G401.6 (cell line): ENCODE results near the gene GSTA5.
"Not testable (repeated sequence)": the region's sequence is repeated elsewhere in the genome, so short reads cannot be mapped to it uniquely, and the experiment has no call there.

Experiments
- FAIRE-seq: peaks from 2 replicates; lab custom pipeline; 2012; peaks lifted over from hg19 to GRCh38; lab: Jason Lieb, UNC

GSTA5 gene

DNA sequence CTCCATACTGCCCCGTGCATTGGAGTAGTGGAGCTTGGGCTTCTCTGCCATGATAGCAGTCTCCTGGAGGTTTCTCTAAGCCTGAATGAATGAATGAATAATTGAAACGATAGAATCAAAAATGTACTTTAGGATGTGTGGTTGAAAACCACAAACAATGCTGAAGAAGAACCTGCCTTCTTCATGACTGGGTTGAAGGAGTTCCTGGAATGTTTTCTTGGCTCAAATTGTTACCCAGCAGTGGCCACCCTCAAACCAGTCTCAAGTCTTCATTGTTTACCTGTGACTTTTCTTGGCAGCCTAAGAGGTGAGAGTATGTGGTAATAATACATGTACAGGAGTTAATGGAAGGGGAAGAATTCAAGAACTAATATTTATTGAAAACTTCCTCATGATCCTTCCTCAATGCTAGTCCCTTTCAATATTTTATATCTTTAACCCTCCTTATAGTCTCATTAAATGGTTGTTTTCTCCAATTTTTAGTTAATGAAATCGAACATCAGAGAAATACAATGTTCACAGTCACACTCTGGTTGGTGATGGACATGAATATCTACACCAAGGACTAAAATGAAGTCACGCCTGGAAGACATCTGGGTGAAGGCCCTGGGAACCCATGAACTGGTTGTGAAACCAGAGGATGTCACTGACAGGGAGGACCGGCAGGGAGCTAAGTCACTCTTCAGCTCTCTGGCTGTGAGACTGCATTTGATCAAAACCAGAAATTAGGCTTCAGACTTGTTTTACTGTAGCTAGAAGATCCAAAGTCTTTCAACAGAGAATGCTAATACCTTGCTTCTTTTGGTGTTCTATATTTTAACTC is at the start of gene GSTA5:
TSS of gene GSTA5 (minus strand) at position 51 of the 823 bp plus-strand sequence.
- FAIRE-seq = no peak

DNA sequence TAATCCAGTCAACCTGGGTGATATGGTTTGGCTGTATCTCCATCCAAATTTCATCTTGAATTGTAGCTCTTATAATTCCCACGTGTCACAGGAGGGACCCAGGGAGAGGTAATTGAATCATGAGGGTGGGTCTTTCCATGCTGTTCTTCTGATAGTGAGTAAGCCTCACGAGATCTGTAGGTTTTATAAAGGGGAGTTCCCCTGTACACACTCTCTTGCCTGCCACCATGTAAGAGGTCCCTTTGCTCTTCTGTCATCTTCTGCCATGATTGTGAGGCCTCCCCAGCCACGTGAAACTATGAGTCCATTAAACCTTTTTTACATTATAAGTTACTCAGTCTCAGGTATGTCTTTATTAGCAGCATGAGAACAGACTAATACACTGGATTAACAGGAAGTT is 49.4 kb upstream of the GSTA5 start:
- no peak for FAIRE-seq

DNA sequence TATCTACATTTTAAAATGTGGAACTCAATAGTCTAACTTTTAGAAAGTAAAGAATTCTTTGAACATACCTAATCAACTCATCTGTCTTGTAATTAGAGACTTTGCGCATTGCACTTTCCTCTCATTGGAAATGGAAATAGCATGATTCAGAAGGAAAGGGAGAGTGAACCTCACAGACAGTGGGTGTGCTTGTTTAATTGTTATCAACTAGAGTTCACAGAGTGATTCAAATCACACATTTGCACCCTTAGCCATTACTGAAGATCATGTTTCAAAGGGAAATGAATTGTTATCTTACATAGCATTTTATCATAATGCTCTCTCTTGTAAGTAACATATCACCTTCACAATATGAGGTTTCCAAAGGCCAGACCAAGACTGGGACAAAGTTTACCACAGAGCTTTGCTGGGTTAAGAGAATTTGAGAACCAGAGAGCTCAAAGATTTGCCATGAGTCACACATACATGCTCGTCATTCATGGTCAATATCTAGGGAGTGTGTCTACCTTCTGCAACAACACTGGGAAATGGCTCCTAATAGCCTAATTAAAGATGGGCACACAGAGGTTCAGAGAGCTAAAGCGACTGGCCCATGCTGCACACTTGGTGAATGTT is 47.4 kb upstream of the GSTA5 start:
- no peak for FAIRE-seq

DNA sequence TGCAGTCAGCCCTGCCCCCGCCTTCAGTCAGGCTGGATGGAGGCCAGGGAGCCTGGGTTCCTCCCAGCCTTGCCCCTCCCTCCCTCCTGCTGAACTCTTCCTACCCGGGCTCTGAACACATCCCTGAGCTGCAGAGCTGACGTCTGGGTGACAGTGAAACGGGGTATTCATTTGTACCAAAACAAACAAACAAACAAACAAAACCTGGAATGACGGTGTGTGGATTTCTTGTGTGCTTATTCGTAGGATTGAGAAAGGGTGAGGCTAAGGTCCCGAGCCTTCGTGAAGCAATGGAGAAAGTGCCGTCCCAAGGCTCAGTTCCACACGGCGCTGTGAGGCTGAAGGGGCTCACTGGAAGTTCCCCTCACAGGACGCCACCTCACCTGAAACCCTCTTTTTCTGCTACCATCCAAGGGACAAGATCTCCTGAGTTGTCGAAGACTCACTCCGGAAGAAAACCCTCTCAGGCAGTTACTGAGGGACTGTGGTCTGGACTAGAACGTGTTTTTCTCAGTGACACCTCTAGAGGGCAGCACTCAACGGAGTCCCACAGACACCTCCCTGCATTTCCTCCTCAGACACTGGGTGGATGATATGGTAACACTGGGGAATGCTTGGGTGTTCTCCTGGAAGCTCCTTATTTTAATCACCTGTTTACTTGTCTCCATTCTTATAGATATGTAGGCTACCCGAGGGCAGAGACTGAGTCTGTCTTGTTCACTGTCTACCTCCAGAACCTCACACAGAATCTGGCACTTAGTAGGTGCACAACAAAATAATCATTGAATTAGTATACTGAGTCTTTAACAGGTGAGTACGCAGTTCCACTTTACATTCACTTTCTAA is 41.6 kb upstream of the GSTA5 start:
- FAIRE-seq = peak; percentile 46

DNA sequence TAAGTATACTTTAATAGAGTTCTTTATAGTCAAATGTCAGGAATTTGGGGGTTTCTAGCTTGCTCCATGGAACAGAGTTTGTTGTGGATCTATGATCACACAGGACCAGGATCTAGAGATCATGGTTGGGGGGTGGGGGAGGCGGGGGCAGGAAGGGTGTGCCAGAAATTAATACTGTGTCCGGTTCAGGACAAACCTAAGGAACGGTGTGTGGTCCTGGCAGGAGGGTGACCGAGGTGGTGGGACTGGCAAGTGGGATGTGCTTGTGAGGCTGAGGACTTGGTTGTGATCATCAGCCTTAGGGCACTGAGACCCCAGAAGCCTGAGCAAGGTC is 41.0 kb upstream of the GSTA5 start:
- no peak for FAIRE-seq

DNA sequence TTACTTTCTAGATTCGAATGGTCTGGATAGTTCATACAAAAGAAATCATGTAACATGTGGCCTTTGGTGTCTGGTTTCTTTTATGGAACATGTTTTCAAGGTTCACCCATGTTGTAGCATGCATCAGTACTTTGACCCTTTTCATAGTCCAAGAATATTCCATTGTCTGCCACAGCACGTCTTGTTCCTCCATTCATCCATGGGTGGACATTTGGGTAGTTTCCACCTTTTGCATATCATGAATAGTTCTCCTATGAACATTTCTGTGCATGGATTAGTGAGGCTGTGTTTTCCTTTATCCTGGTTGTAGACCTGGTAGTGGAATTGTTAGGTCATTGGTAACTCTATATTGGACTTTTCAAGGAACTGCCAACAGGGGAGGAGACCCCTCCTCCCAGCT is 37.2 kb upstream of the GSTA5 start:
- no peak for FAIRE-seq

DNA sequence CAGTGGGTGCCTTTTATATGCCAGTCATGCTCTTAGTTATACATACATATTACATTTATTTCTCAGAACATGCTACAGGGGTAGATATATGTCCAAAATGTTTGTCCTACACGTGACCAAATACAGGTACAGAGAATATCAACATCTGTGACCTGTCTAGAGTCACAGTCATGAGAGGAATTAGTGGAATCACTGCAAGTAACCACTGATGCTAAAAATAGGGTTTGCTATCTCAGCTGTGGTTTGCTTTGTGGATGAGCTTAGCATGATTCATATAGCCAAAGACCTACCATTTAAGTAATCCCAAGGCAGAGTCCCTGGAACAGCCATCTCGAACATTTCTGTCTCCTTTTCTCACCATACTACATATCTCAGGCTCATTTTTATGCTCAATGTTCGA is 36.6 kb upstream of the GSTA5 start:
- no peak for FAIRE-seq

DNA sequence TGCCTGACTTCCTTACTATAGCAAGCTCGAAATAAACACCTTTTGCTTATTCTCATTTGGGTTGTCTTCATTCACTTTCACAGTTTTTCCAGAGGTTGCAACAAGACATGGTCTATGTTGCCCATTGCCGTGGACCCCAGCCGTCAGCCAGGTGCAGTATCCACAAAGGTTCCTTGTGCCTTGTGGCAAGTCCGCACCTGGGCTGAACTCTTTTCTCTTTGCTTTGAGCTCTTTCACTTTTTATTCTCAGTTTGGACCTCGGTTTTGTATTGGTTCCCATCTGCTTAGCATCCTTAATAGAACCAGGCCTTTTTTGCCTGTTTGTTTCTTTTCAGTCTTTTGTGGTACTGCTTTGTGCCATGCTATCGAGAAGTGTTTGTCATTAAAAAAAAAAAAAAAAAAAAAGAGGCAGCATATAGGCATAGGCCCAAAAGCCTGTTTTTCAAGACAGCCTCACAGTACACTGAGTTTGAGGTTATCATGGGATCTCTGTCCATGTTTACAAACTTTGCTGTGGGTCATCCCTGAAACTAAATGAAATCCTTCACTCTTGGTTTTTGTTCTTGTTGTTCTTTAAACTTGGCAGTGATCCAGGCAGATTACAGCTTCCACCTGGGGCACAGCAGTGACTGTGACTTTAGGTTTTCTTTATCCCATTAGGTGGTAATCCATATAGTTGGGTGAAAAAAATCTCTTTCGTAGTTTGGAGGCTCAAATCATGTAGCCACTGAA is 35.6 kb upstream of the GSTA5 start:
- no peak for FAIRE-seq

DNA sequence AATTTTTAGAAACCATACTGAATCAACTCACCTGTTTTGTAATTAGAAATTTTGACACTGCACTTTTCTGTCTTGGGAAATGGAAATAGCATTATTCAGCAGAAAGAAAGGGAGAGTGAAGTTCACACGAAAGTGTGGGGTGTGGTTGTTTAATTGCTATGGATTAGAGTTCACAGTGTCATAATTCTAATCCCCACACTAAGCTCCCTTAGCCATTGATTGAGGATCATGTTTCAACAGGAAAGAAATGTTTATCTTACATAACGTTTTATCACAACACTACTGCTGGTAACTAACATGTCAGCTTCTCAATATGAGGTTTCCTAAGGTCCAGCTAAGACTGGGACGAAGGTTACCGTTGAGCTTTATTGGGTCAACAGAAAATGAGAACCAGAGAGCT is 31.4 kb upstream of the GSTA5 start:
- FAIRE-seq = no peak

DNA sequence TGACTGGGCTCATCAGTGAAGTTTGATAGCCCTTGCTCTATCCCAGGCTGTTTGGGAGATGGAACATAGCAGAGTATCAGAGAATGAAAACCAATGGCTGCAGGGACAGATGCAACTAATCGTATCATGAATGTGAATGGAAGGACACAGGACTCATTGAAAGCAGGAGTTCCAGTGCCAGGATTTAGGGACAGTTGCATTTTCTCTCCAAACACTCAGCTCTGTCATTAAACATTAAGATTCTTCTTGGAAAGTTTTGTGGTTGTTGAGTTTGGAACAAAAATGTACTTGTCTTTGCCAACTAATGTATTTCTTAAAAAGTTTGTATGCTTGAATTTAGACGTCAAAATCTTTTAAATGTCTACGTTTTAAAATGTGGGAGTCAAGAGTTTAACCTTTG is 31.0 kb upstream of the GSTA5 start:
- no peak for FAIRE-seq

DNA sequence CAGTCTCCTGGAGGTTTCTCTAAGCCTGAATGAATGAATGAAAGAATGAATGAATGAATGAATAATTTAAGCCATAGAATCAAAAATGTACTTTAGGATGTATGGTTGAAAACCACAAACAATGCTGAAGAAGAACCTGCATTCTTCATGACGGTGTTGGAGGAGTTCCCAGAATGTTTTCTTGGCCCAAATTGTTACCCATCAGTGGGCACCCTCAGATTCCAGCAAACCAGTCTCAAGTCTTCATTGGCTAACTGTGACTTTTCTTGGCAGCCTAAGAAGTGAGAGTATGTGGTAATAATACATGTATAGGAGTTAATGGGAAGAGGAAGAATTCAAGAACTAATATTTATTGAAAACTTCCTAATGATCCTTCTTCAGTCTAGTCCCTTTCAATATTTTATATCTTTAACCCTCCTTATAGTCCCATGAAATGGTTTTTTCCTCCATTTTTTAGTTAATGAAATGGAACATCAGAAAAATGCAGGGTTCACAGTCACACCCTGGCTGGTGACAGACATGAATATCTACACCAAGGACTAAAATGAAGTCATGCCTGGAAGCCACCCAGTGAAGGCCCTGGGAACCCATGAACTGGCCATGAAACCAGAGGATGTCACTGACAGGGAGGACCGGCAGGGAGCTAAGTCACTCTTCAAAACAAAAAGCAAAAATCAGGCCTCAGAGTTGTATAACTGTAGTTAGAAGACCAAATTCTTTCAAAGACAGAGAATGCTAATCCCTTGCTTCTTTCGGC is 29.9 kb upstream of the GSTA5 start:
- FAIRE-seq = not testable (repeated sequence)

DNA sequence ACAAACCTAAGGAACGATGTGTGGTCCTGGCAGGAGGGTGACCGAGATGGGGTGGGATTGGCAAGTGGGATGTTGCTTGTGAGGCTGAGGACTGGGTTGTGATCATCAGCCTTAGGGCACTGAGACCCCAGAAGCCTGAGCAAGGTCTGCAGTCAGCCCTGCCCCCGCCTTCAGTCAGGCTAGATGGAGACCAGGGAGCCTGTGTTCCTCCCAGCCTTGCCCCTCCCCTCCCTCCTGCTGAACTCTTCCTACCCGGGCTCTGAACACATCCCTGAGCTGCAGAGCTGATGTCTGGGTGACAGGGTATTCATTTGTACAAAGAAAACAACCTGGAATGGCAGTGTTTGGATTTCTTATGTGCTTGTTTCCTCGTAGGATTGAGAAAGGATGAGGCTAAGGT is 28.3 kb upstream of the GSTA5 start:
- not testable (repeated sequence) for FAIRE-seq

DNA sequence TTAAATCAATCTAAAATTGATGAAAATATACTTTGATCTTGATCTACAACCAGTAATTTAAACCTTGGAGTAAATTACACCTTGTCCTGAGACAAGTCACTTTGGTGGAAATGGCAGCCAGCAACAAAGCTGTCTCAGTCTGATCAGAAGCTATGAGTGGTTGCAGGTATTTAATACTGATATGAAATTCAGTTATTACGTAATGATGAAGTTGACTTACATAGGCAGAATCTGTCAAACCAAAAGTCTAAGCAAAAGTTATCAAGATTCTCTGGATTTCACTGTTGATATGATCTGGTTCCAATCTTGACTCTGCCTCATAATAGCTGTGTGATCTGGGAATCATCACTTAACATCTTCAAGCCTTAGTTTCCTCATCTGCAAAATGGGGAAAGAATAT is 27.6 kb upstream of the GSTA5 start:
- FAIRE-seq = no peak

DNA sequence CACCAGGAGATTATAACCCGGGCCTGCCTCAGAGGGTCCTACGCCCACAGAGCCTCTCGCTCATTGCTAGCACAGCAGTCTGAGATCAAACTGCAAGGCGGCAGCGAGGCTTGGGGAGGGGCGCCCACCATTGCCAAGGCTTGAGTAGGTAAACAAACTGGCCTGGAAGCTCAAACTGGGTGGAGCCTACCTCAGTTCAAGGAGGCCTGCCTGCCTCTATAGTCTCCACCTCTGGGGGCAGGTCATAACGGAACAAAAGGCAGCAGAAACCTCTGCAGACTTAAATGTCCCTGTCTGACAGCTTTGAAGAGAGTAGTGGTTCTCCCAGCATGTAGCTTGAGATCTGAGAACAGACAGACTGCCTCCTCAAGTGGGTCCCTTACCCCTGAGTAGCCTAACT is 20.5 kb upstream of the GSTA5 start:
- FAIRE-seq = not testable (repeated sequence)

DNA sequence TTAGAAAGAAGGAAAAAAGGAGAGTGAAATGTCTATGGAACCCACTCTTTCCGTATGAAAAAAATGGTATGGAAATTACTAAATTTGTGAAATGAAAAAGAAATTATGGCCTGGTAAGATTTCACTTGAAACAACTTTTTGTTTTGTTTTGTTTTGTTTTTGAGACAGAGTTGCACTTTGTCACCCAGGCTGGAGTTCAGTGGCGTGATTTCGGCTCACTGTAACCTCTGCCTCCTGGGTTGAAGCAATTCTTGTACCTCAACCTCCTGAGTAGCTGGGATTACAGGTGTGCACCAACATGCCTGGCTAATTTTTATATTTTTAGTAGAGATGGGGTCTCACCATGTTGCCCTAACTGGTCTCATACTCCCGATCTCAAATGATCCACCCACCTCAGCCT is 17.8 kb upstream of the GSTA5 start:
- FAIRE-seq = no peak

DNA sequence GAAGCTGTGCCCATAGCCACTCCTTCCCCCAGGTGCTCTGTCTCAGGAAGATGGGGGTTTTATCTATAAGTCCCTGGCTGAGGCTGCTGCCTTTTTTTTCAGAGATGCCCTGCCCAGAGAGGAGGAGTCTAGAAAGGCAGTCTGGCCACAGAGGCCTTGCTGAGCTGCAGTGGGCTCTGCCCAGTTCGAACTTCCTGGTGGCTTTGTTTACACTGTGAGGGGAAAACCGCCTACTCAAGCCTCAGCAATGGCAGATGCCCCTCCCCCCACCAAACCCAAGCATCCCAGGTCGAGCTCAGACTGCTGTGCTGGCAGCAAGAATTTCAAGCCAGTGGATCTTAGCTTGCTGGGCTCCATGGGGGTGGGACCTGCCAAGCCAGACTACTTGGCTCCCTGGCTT is 15.5 kb upstream of the GSTA5 start:
- FAIRE-seq = not testable (repeated sequence)

DNA sequence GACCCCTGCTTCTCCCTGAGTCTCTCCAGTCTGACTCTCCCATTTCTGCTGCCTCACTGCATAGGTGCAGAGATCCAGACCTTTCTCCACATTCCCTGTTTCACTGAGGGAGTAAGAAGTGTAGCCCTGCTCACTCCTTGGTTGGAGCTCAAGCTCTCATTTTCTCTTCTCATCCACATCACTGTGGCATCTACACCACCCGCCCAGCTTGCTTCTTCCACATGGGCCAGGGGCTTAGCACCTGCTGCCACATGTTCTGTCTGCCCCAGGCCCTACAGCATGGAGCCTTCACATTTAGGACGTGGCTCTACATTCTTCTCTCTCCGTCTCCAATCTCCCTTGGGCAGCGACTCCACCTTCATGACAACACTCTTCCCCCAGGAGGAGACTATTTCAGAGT is 8.5 kb upstream of the GSTA5 start:
- no peak for FAIRE-seq

DNA sequence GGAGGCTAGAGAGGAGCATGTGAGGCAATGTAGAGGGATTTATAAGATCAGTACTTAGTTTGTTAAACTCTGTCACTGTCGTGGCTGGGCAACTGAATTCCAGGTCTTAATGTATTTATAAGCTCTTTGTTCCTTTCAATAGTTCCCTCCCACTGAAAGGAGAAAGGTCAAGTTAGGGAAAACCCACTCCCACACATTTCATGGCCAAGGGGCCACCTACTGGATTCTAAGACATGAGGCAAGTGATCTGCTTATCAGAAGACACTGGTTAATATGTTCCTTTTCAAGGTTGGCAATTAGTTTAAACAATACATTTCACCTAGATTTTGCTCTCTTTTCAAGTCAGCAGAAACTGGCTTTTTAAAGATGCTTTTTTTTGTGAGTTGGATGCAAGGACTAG is 5.4 kb upstream of the GSTA5 start:
- FAIRE-seq = no peak

DNA sequence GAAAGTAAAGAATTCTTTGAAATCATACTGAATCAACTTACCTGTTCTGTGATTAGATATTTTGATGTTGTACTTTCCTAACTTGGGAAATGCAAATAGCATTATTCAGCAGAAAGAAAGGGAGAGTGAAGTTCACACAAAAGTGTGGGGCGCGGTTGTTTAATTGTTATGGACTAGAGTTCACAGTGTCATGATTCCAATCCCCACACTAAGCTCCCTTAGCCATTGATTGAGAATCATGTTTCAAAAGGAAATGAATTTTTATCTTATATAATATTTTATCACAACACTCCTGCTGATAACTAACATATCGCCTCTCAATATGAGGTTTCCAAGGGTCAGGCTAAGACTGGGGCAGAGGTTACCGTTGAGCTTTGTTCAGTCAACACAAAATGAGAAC is 3.0 kb upstream of the GSTA5 start:
- no peak for FAIRE-seq

DNA sequence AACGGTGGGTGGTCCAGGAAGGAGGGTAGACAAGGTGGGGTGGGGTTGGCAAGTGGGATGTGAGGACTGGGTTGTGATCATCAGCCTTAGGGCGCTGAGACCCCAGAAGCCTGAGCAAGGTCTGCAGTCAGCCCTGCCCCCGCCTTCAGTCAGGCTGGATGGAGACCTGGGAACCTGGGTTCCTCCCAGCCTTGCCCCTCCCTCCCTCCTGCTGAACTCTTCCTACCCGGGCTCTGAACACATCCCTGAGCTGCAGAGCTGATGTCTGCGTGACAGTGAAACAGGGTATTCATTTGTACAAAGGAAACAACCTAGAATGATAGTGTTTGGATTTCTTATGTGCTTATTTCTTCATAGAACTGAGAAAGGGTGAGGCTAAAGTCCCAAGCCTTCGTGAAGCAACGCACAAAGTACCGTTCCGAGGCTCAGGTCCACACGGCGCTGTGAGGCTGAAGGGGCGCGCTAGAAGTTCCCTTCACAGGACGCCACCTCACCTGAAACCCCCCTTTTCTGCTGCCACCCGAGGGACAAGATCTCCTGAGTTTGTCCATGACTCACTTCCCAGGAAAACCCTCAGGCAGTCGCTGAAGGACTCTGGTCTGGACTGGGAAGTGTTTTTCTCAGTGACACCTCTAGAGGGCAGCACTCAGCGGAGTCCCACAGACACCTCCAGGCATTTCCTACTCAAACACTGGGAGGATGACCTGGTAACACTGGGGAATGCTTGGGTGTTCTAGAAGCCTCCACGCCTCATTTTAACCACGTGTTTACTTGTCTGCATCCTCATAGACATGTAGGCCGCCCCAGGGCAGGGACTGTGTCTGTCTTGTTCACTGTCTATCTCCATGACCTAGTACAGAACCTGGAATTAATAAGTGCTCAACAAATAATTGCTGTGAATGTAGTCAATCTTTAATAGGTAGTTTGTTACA is 1.2 kb downstream of the GSTA5 start:
- no peak for FAIRE-seq

DNA sequence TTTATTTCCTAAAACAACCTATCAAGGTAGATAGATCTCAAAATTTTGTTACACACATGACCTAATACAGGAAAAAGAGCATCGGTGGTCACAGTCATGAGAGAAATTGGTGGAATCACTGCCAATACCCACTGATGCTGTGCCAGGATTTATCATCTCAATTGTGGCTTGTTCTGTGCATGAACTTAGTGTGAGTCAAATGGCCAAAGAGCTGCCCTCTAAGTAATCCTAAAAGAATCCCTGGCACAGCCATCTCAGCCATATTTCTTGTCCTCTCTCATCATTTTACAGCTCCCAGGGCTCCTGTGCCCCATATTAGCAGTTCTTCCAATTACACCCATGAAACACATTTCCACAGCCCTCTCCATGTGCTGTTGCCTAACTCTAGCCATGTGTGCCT is 6.1 kb downstream of the GSTA5 start:
- no peak for FAIRE-seq
